Measurements from ENCODE around the gene RPS4Y2. TPM values are rescaled to one million over a fixed set of nuclear protein-coding genes. Genes with fewer than 3 reads are reported as not detected.

RPS4Y2 gene
- polyA plus RNA-seq, 1 of the 3 experiments (the other 2 are of a cell fraction): not detected

DNA sequence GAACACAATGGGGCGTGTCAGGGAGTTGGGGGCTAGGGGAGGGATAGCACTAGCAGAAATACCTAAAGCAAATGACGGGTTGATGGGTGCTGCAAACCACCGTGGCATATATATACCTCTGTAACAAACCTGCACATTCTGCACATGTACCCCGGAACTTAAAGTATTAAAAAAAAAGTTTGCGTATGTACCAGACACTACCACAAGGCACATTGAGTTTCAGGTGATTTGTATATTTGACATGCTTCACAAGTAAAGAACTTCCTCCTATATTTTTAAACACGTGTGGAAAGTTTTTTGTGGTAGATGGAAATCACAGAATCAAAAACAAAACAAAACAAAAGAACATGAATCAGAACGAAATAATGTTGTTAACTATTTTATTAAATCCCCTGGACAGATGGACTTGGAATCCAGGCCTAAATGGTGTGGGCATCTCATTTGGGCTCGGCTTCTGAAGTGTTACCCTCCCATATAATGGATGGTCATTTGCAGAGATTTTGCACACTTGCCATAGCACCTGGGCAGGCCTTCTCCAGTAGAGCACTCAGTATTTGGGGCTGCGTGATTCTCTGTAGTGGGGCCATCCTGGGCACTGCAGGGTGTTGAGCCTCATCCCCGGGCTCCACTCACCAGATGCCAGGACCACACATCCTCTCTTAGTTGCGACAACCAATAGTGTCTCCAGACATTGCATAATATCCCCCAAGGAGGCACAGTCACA lies 29.6 kb upstream of the RPS4Y2 start:
- Histone ChIP-seq H2AFZ (ENCODE audit: low read depth) (no peak overlapping the region), H3K4me3 (ENCODE audit: low read depth in 2 of 2, low read length in 1 of 2) (no peak overlapping the region), H3K9me2 (no peaks in the 10 kb centered on the region), H3K79me2 (ENCODE audit: insufficient read depth) (no peaks in the 10 kb centered on the region), H3K27me3 (ENCODE audit: insufficient read depth) (no peaks in the 10 kb centered on the region), H3K27ac (ENCODE audit: low read depth in 2 of 2, low read length in 1 of 2) (no peak overlapping the region), H3K4me1 (ENCODE audit: control insufficient read depth in 1 of 2, insufficient read depth in 2 of 2, low read depth in 1 of 2, low read length in 1 of 2) (no peaks in the 10 kb centered on the region), H3K9ac (no peak overlapping the region), H3K36me3 (replicated peaks in 1 of 2; ENCODE audit: control insufficient read depth in 1 of 2, insufficient read depth in 2 of 2, low read length in 1 of 2) (no peaks in the 10 kb centered on the region), H3K9me3 (no peaks in the 10 kb centered on the region), H3K4me2 (no peak overlapping the region), H4K20me1 (ENCODE audit: insufficient read depth) (no peaks in the 10 kb centered on the region), H3F3A (replicated peaks; ENCODE audit: insufficient read depth) (no peaks in the 10 kb centered on the region)
- no CpG with 5 or more reads among the region's 11 CpGs for WGBS (ENCODE audit: low lambda C conversion rate)
- TF ChIP-seq RFX5 (IDR thresholded peaks at IDR 0.05; ENCODE audit: low read length) (no peak), GATA2 (CRISPR knock-in tag; IDR thresholded peaks at IDR 0.05) (no peak), TCF12 (IDR thresholded peaks at IDR 0.05) (no peak), YY1 (IDR thresholded peaks at IDR 0.05; ENCODE audit: low read depth) (no peak), NRF1 (IDR thresholded peaks at IDR 0.05; ENCODE audit: low read depth, low read length) (no peak), RXRA (IDR thresholded peaks at IDR 0.05; ENCODE audit: borderline replicate concordance, low read depth) (no peak), ELF1 (IDR thresholded peaks at IDR 0.05) (no peak), TEAD4 (IDR thresholded peaks at IDR 0.05; ENCODE audit: borderline replicate concordance, insufficient read depth) (no peak)
- TF ChIP-seq, protein P1, sequence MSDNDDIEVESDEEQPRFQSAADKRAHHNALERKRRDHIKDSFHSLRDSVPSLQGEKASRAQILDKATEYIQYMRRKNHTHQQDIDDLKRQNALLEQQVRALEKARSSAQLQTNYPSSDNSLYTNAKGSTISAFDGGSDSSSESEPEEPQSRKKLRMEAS (IDR thresholded peaks at IDR 0.05; ENCODE audit: low read depth): no peak
- DNase-seq: no peak
- ChIA-PET CTCF (no interaction called here), POLR2A (no interaction called here)

DNA sequence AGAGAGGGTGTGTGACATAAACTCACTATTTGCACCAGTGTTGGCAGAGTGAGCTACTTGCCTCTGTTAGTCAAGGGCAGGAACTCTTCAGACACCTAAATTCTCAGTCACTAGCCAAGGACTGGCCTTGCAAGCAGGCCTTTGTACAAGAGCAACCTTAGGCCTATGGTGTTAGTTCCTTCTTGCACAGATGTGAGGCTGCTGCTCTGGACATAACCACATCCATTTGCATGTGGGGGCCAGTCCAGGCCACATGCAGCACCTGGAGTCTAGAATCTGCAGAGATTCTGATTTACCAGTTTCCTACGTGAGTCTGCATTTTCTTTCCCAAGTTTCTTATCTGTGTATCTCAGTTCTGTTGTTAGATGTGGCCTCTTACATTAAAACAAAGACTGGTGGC lies 20.7 kb upstream of the RPS4Y2 start:
- H3K4me3 ChIP-seq (ENCODE audit: low read depth in 2 of 2, low read length in 1 of 2): no peak overlapping the region
- ChIA-PET POLR2A (no interaction called here), CTCF (no interaction called here)
- no peak overlapping the region for H3K9ac ChIP-seq
- H3K4me1 ChIP-seq (ENCODE audit: control insufficient read depth in 1 of 2, insufficient read depth in 2 of 2, low read depth in 1 of 2, low read length in 1 of 2): no peaks in the 10 kb centered on the region
- no peak for DNase-seq
- H3K9me3 ChIP-seq: no peaks in the 10 kb centered on the region
- H3F3A ChIP-seq (replicated peaks; ENCODE audit: insufficient read depth): no peaks in the 10 kb centered on the region
- no peaks in the 10 kb centered on the region for H3K79me2 ChIP-seq (ENCODE audit: insufficient read depth)
- TF ChIP-seq NFIC (IDR thresholded peaks at IDR 0.05; ENCODE audit: borderline replicate concordance): no peak
- TF ChIP-seq RAD21 (IDR thresholded peaks at IDR 0.05; ENCODE audit: low read length): no peak
- TF ChIP-seq TCF12 (IDR thresholded peaks at IDR 0.05): no peak
- TF ChIP-seq TEAD4 (IDR thresholded peaks at IDR 0.05; ENCODE audit: borderline replicate concordance, insufficient read depth): no peak
- no peak for TF ChIP-seq RFX5 (IDR thresholded peaks at IDR 0.05; ENCODE audit: low read length)
- no peak for TF ChIP-seq YY1 (IDR thresholded peaks at IDR 0.05; ENCODE audit: low read depth)
- TF ChIP-seq GATA2 (CRISPR knock-in tag; IDR thresholded peaks at IDR 0.05): no peak
- no peak for TF ChIP-seq FOSL2 (IDR thresholded peaks at IDR 0.05; ENCODE audit: borderline replicate concordance, low read depth)
- TF ChIP-seq NRF1 (IDR thresholded peaks at IDR 0.05; ENCODE audit: low read depth, low read length): no peak
- no peak overlapping the region for H2AFZ ChIP-seq (ENCODE audit: low read depth)
- H3K36me3 ChIP-seq (replicated peaks in 1 of 2; ENCODE audit: control insufficient read depth in 1 of 2, insufficient read depth in 2 of 2, low read length in 1 of 2): no peaks in the 10 kb centered on the region
- WGBS (ENCODE audit: low lambda C conversion rate): no CpG with 5 or more reads among the region's 1 CpG
- H4K20me1 ChIP-seq (ENCODE audit: insufficient read depth): no peaks in the 10 kb centered on the region
- H3K27ac ChIP-seq (ENCODE audit: low read depth in 2 of 2, low read length in 1 of 2): no peak overlapping the region
- no peak overlapping the region for H3K4me2 ChIP-seq
- H3K27me3 ChIP-seq (ENCODE audit: insufficient read depth): no peaks in the 10 kb centered on the region
- H3K9me2 ChIP-seq: no peaks in the 10 kb centered on the region

DNA sequence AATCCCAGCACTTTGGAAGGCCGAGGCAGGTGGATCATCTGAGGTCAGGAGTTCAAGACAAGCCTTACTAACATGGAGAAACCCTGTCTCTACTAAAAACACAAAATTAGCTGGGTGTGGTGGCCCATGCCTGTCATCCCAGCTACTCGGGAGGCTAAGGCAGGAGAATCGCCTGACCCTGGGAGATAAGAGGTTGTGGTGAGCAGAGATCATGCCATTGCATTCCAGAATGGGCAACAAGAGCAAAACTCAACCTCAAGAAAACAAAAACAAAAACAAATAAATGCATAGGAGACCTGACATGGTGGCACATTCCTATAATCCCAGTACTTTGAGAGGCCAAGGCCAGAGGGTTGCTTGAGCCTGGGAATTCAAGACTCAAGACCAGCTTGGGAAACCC lies 16.1 kb upstream of the RPS4Y2 start:
- no peak for DNase-seq
- Histone ChIP-seq H3K27me3 (ENCODE audit: insufficient read depth) (no peaks in the 10 kb centered on the region), H3K27ac (ENCODE audit: low read depth in 2 of 2, low read length in 1 of 2) (no peak overlapping the region), H3K9me2 (no peaks in the 10 kb centered on the region), H3F3A (replicated peaks; ENCODE audit: insufficient read depth) (no peaks in the 10 kb centered on the region), H3K9me3 (no peaks in the 10 kb centered on the region), H3K79me2 (ENCODE audit: insufficient read depth) (no peaks in the 10 kb centered on the region), H4K20me1 (ENCODE audit: insufficient read depth) (no peaks in the 10 kb centered on the region), H3K36me3 (replicated peaks in 1 of 2; ENCODE audit: control insufficient read depth in 1 of 2, insufficient read depth in 2 of 2, low read length in 1 of 2) (no peaks in the 10 kb centered on the region), H3K9ac (no peak overlapping the region), H2AFZ (ENCODE audit: low read depth) (no peak overlapping the region), H3K4me2 (no peak overlapping the region), H3K4me1 (ENCODE audit: control insufficient read depth in 1 of 2, insufficient read depth in 2 of 2, low read depth in 1 of 2, low read length in 1 of 2) (no peaks in the 10 kb centered on the region), H3K4me3 (ENCODE audit: low read depth in 2 of 2, low read length in 1 of 2) (no peak overlapping the region)
- CTCF ChIA-PET: no interaction called here
- POLR2A ChIA-PET: no interaction called here
- WGBS (ENCODE audit: low lambda C conversion rate): no CpG with 5 or more reads among the region's 3 CpGs
- TF ChIP-seq GATA2 (CRISPR knock-in tag; IDR thresholded peaks at IDR 0.05) (no peak), RXRA (IDR thresholded peaks at IDR 0.05; ENCODE audit: borderline replicate concordance, low read depth) (no peak), FOXM1 (IDR thresholded peaks at IDR 0.05; ENCODE audit: low read depth) (no peak), MEF2A (IDR thresholded peaks at IDR 0.05; ENCODE audit: borderline replicate concordance, low read depth) (no peak), RAD21 (IDR thresholded peaks at IDR 0.05; ENCODE audit: low read length) (no peak), JUND (IDR thresholded peaks at IDR 0.05) (no peak), RCOR1 (IDR thresholded peaks at IDR 0.05; ENCODE audit: low read length) (no peak)
- TF ChIP-seq, protein P2, sequence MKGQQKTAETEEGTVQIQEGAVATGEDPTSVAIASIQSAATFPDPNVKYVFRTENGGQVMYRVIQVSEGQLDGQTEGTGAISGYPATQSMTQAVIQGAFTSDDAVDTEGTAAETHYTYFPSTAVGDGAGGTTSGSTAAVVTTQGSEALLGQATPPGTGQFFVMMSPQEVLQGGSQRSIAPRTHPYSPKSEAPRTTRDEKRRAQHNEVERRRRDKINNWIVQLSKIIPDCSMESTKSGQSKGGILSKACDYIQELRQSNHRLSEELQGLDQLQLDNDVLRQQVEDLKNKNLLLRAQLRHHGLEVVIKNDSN (IDR thresholded peaks at IDR 0.05; ENCODE audit: borderline replicate concordance, low read depth): no peak
- TF ChIP-seq, protein P3, sequence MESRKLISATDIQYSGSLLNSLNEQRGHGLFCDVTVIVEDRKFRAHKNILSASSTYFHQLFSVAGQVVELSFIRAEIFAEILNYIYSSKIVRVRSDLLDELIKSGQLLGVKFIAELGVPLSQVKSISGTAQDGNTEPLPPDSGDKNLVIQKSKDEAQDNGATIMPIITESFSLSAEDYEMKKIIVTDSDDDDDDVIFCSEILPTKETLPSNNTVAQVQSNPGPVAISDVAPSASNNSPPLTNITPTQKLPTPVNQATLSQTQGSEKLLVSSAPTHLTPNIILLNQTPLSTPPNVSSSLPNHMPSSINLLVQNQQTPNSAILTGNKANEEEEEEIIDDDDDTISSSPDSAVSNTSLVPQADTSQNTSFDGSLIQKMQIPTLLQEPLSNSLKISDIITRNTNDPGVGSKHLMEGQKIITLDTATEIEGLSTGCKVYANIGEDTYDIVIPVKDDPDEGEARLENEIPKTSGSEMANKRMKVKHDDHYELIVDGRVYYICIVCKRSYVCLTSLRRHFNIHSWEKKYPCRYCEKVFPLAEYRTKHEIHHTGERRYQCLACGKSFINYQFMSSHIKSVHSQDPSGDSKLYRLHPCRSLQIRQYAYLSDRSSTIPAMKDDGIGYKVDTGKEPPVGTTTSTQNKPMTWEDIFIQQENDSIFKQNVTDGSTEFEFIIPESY (IDR thresholded peaks at IDR 0.05; ENCODE audit: borderline replicate concordance, low read depth): no peak

All from SK-N-SH (cell line).